ENCODE data around the gene SPATA32. TPM values are rescaled to one million over a fixed set of nuclear protein-coding genes. Genes with fewer than 3 reads are reported as not detected.
"Not testable (repeated sequence)": the region's sequence is repeated elsewhere in the genome, so short reads cannot be mapped to it uniquely, and the experiment has no call there.

Gene SPATA32
- total RNA-seq, 3 donors from 2014 or later: 0.44 TPM; not detected in 2

- Histone ChIP-seq H3K4me3 (no peak overlapping the region), H3K4me1 (no peaks in the 10 kb centered on the region), H3K9me3 (no peaks in the 10 kb centered on the region), H3K27me3 (no peaks in the 10 kb centered on the region), H3K27ac (no peak overlapping the region), H3K36me3 (no peaks in the 10 kb centered on the region)
- intact Hi-C loops (cut with DNase I; ENCODE audit: low total_unique reads): no loop called here
- TF ChIP-seq POLR2AphosphoS5 (IDR thresholded peaks at IDR 0.05): no peak
- no peak for TF ChIP-seq POLR2A (IDR thresholded peaks at IDR 0.05)
- DNase-seq (ENCODE audit: low spot score in 2 of 2): no peak
These were observed 5.6 kb downstream of the SPATA32 start for GRCh38 chr17:45256114-45256966.

DNA sequence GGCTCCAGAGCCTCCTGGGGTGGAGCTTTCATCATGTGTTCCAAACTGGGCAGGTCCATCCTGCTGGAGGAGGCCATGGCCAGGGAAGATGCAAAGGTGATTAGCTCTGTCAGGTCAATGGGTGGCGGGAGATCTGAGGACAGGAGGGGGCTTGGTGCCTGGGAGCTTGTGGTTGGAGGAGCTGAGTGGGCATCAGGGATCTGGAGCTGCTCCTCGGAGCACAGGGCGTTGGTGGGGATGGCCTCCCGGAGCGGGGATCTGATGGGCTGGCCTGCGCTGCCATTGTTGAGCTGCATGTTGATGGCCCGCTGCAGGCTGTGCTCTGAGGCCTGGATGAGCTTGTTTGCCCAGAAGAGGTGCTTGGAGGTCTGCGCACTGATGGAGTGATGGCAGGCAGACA, 6.5 kb downstream of the SPATA32 start:
- no peaks in the 10 kb centered on the region for H3K36me3 ChIP-seq
- intact Hi-C loops (cut with DNase I; ENCODE audit: low total_unique reads): no loop called here
- TF ChIP-seq POLR2A (IDR thresholded peaks at IDR 0.05): no peak
- TF ChIP-seq POLR2AphosphoS5 (IDR thresholded peaks at IDR 0.05): no peak
- TF ChIP-seq, protein P1, sequence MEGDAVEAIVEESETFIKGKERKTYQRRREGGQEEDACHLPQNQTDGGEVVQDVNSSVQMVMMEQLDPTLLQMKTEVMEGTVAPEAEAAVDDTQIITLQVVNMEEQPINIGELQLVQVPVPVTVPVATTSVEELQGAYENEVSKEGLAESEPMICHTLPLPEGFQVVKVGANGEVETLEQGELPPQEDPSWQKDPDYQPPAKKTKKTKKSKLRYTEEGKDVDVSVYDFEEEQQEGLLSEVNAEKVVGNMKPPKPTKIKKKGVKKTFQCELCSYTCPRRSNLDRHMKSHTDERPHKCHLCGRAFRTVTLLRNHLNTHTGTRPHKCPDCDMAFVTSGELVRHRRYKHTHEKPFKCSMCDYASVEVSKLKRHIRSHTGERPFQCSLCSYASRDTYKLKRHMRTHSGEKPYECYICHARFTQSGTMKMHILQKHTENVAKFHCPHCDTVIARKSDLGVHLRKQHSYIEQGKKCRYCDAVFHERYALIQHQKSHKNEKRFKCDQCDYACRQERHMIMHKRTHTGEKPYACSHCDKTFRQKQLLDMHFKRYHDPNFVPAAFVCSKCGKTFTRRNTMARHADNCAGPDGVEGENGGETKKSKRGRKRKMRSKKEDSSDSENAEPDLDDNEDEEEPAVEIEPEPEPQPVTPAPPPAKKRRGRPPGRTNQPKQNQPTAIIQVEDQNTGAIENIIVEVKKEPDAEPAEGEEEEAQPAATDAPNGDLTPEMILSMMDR (IDR thresholded peaks at IDR 0.05): no peak

GRCh38 chr17:45253879-45254278, 8.0 kb downstream of the SPATA32 start:
- intact Hi-C loops (cut with DNase I; ENCODE audit: low total_unique reads): no loop called here
- Histone ChIP-seq H3K9me3 (no peaks in the 10 kb centered on the region), H3K4me1 (no peaks in the 10 kb centered on the region), H3K36me3 (no peaks in the 10 kb centered on the region), H3K27me3 (no peaks in the 10 kb centered on the region), H3K4me3 (no peak overlapping the region), H3K27ac (no peak overlapping the region)
- TF ChIP-seq, protein P1 (IDR thresholded peaks at IDR 0.05): no peak
- no peak for TF ChIP-seq POLR2A (IDR thresholded peaks at IDR 0.05)
- no peak for TF ChIP-seq POLR2AphosphoS5 (IDR thresholded peaks at IDR 0.05)
- DNase-seq (ENCODE audit: low spot score in 2 of 2): no peak

More for the DNA sequence above, 6.5 kb downstream of the SPATA32 start:
- Histone ChIP-seq H3K9me3 (no peaks in the 10 kb centered on the region), H3K27me3 (no peaks in the 10 kb centered on the region), H3K27ac (no peak overlapping the region), H3K4me1 (no peaks in the 10 kb centered on the region), H3K4me3 (no peak overlapping the region)
- DNase-seq (ENCODE audit: low spot score in 2 of 2): no peak

DNA sequence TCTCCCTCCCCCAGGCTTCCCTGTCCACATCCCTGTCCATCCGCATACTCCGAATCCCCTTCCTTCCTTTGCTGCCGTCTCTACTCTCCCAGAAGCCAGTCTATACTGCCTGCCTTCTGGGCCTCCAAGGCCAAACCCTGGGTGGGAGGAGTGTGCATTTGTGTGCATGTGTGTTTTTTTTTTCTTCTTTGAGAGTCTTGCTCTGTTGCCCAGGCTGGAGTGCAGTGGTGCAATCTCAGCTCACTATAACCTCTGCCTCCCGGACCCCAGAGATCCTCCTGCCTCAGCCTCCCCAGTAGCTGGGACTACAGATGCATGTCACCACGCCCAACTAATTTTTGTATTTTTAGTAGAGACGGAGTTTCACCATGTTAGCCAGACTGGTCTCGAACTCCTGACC, 8.7 kb downstream of the SPATA32 start:
- intact Hi-C loops (cut with DNase I; ENCODE audit: low total_unique reads): not testable (repeated sequence)

GRCh38 chr17:45251931-45252330, 10.0 kb downstream of the SPATA32 start:
- DNase-seq (ENCODE audit: low spot score in 2 of 2): no peak
- H3K9me3 ChIP-seq: no peaks in the 10 kb centered on the region
- H3K4me3 ChIP-seq: no peak overlapping the region
- no peak for TF ChIP-seq POLR2AphosphoS5 (IDR thresholded peaks at IDR 0.05)
- TF ChIP-seq, protein P1 (IDR thresholded peaks at IDR 0.05): no peak
- TF ChIP-seq POLR2A (IDR thresholded peaks at IDR 0.05): no peak
- no peaks in the 10 kb centered on the region for H3K36me3 ChIP-seq
- intact Hi-C loops (cut with DNase I; ENCODE audit: low total_unique reads): no loop called here
- no peaks in the 10 kb centered on the region for H3K4me1 ChIP-seq
- peak overlapping the region in 1 of 2 donors; percentile 5 for H3K27ac ChIP-seq
- no peaks in the 10 kb centered on the region for H3K27me3 ChIP-seq

More for the DNA sequence above, 8.7 kb downstream of the SPATA32 start:
- H3K27me3 ChIP-seq; H3K4me1 ChIP-seq; DNase-seq (ENCODE audit: low spot score in 2 of 2); H3K9me3 ChIP-seq; H3K4me3 ChIP-seq; H3K36me3 ChIP-seq; H3K27ac ChIP-seq: not testable (repeated sequence)

GRCh38 chr17:45248132-45248957, 13.5 kb downstream of the SPATA32 start:
- TF ChIP-seq POLR2AphosphoS5 (IDR thresholded peaks at IDR 0.05) (no peak), POLR2A (IDR thresholded peaks at IDR 0.05) (no peak)
- TF ChIP-seq, protein P1 (IDR thresholded peaks at IDR 0.05): no peak
- peak; percentile 66 to 70 for DNase-seq (ENCODE audit: low spot score in 2 of 2)
- Histone ChIP-seq H3K36me3 (no peaks in the 10 kb centered on the region), H3K27ac (peak overlapping the region; percentile 84 to 90), H3K4me1 (no peaks in the 10 kb centered on the region), H3K27me3 (no peaks in the 10 kb centered on the region), H3K9me3 (no peaks in the 10 kb centered on the region), H3K4me3 (peak overlapping the region; percentile 35 to 82 (median 76))
- intact Hi-C loops (cut with DNase I; ENCODE audit: low total_unique reads): no loop called here

All from breast epithelium (tissue), 4 donors.